H9 (cell line): ENCODE data around the gene SLC10A3. TPM values are rescaled to one million over a fixed set of nuclear protein-coding genes. Genes with fewer than 3 reads are reported as not detected.

ENCODE experiments used
- DNase-seq: peaks from one replicate; pipeline ENCODE4 v3.0.0-alpha.2; 2017
- H2AFZ ChIP-seq: one replicate; pipeline ENCODE4 v1.6.1; 2013; ENCODE audit warnings: mild to moderate bottlenecking, low read length, control low read depth, moderate library complexity
- H2AK5ac ChIP-seq: 2 replicates; pipeline ENCODE4 v1.6.1; 2013; ENCODE audit warnings: low read length, control low read depth, mixed read lengths; ENCODE audit not compliant: insufficient read length
- H2BK120ac ChIP-seq: one replicate; pipeline ENCODE4 v1.6.1; 2013; ENCODE audit warnings: low read depth, mild to moderate bottlenecking, low read length, control low read depth, inconsistent platforms; ENCODE audit not compliant: poor library complexity, severe bottlenecking
- H2BK12ac ChIP-seq: 2 replicates; pipeline ENCODE4 v1.6.1; 2013; ENCODE audit warnings: low read length, control low read depth, mixed read lengths, low read depth; ENCODE audit not compliant: insufficient read length
- H2BK15ac ChIP-seq: 2 replicates; pipeline ENCODE4 v1.6.1; 2013; ENCODE audit warnings: low read depth, low read length, control low read depth
- H2BK20ac ChIP-seq: one replicate; pipeline ENCODE4 v1.6.1; 2013; ENCODE audit warnings: low read depth, mild to moderate bottlenecking, low read length, control low read depth, inconsistent platforms; ENCODE audit not compliant: poor library complexity, severe bottlenecking
- H2BK5ac ChIP-seq: 2 replicates; pipeline ENCODE4 v1.6.1; 2013; ENCODE audit warnings: low read length, control low read depth, mixed read lengths; ENCODE audit not compliant: insufficient read length
- H3K14ac ChIP-seq: 2 replicates; pipeline ENCODE4 v1.6.1; 2013; ENCODE audit warnings: low read length, control low read depth; ENCODE audit not compliant: insufficient read depth
- H3K18ac ChIP-seq: 2 replicates; pipeline ENCODE4 v1.6.1; 2013; ENCODE audit warnings: low read depth, mild to moderate bottlenecking, mixed read lengths, low read length, control low read depth; ENCODE audit not compliant: insufficient read length
- H3K23ac ChIP-seq: 2 replicates; pipeline ENCODE4 v1.6.1; 2013; ENCODE audit warnings: low read length, control low read depth, mixed read lengths, low read depth; ENCODE audit not compliant: insufficient read length
- H3K23me2 ChIP-seq: 2 replicates; pipeline ENCODE4 v1.6.1; 2013; ENCODE audit warnings: low read depth, mild to moderate bottlenecking, mixed read lengths, low read length, control low read depth; ENCODE audit not compliant: insufficient read length, poor library complexity, severe bottlenecking
- H3K27ac ChIP-seq: 2 replicates; pipeline ENCODE4 v1.5.1; 2013; ENCODE audit warnings: low read length, control low read depth, mixed read lengths, low read depth; ENCODE audit not compliant: insufficient read length
- H3K27me3 ChIP-seq: 2 replicates; pipeline ENCODE4 v1.6.1; 2013; ENCODE audit warnings: low read length, control low read depth, inconsistent platforms; ENCODE audit not compliant: insufficient read depth
- H3K4ac ChIP-seq: 2 replicates; pipeline ENCODE4 v1.6.1; 2013; ENCODE audit warnings: low read depth, mild to moderate bottlenecking, control low read depth, inconsistent platforms, low read length, moderate library complexity
- H3K4me1 ChIP-seq: 2 replicates; pipeline ENCODE4 v1.6.1; 2013; ENCODE audit warnings: low read length, control low read depth, inconsistent platforms; ENCODE audit not compliant: insufficient read depth
- H3K4me2 ChIP-seq: 2 replicates; pipeline ENCODE4 v1.6.1; 2013; ENCODE audit warnings: low read length, control low read depth, mixed read lengths; ENCODE audit not compliant: insufficient read length, insufficient read depth
- H3K56ac ChIP-seq: 2 replicates; pipeline ENCODE4 v1.6.1; 2013; ENCODE audit warnings: low read depth, mild to moderate bottlenecking, mixed read lengths, low read length, control low read depth; ENCODE audit not compliant: insufficient read length
- H3K79me1 ChIP-seq: 2 replicates; pipeline ENCODE4 v1.6.1; 2013; ENCODE audit warnings: low read depth, mild to moderate bottlenecking, moderate library complexity, low read length, control low read depth, inconsistent platforms; ENCODE audit not compliant: insufficient read depth, poor library complexity, severe bottlenecking
- H3K79me2 ChIP-seq: 2 replicates; pipeline ENCODE4 v1.6.1; 2013; ENCODE audit warnings: low read length, control low read depth, inconsistent platforms; ENCODE audit not compliant: insufficient read depth
- H3K9ac ChIP-seq: 2 replicates; pipeline ENCODE4 v1.6.1; 2013; ENCODE audit warnings: low read length, control low read depth, mixed read lengths; ENCODE audit not compliant: insufficient read length; ENCODE audit errors: extremely low read depth
- H3K9me3 ChIP-seq: one replicate; pipeline ENCODE4 v1.6.1; 2013; ENCODE audit warnings: low read depth, low read length, inconsistent platforms; ENCODE audit not compliant: control insufficient read depth
- H3T11ph ChIP-seq: one replicate; pipeline ENCODE4 v1.6.1; 2013; ENCODE audit warnings: mild to moderate bottlenecking, low read length, control low read depth, inconsistent platforms
- H4K20me1 ChIP-seq: one replicate; pipeline ENCODE4 v1.6.1; 2013; ENCODE audit not compliant: control insufficient read depth, insufficient read length, insufficient read depth
- H4K5ac ChIP-seq: 2 replicates; pipeline ENCODE4 v1.6.1; 2013; ENCODE audit warnings: low read depth, mild to moderate bottlenecking, mixed read lengths, low read length, control low read depth; ENCODE audit not compliant: insufficient read length
- H4K8ac ChIP-seq: replicated peaks from 2 replicates; pipeline ENCODE4 v1.6.1; 2013; ENCODE audit warnings: low read length, control low read depth, mixed read lengths, low read depth; ENCODE audit not compliant: insufficient read length
- H4K91ac ChIP-seq: 2 replicates; pipeline ENCODE4 v1.6.1; 2013; ENCODE audit warnings: low read depth, mild to moderate bottlenecking, moderate library complexity, mixed read lengths, low read length, control low read depth; ENCODE audit not compliant: insufficient read length
- H3K27ac Mint-ChIP-seq, 3 experiments: 2 replicates in 2 of 3; 3 replicates in 1 of 3; pipeline ENCODE4 v1.8.0; 2020 to 2021; ENCODE audit warnings: mixed read lengths in 3 of 3, mild to moderate bottlenecking in 1 of 3, moderate library complexity in 1 of 3
- H3K27me3 Mint-ChIP-seq: 2 replicates; pipeline ENCODE4 v1.8.0; 2021; ENCODE audit warnings: low read depth, mild to moderate bottlenecking, moderate library complexity, mixed read lengths
- H3K36me3 Mint-ChIP-seq, 3 experiments: 2 replicates in 2 of 3; 3 replicates in 1 of 3; pipeline ENCODE4 v1.8.0; 2020 to 2021; ENCODE audit warnings: low read depth in 3 of 3, mixed read lengths in 3 of 3; ENCODE audit not compliant: insufficient read depth in 1 of 3
- H3K4me1 Mint-ChIP-seq, 2 experiments: 2 replicates each; pipeline ENCODE4 v1.8.0; 2020; ENCODE audit warnings: mixed read lengths in 2 of 2
- H3K4me3 Mint-ChIP-seq, 2 experiments: 2 replicates in 1 of 2; 3 replicates in 1 of 2; pipeline ENCODE4 v1.8.0; 2020 to 2021; ENCODE audit warnings: mild to moderate bottlenecking in 2 of 2, mixed read lengths in 2 of 2, moderate library complexity in 1 of 2
- H3K9me3 Mint-ChIP-seq, 2 experiments: 2 replicates in 1 of 2; 3 replicates in 1 of 2; pipeline ENCODE4 v1.8.0; 2020; ENCODE audit warnings: mild to moderate bottlenecking in 2 of 2, mixed read lengths in 2 of 2, moderate library complexity in 1 of 2
- WGBS: extraction: QIAGEN DNeasy Blood & Tissue Kit; methylation state at CpG from one replicate; pipeline ENCODE4 v1.1.7; 2013; ENCODE audit warnings: missing lambda C conversion rate, low lambda C conversion rate, mixed read lengths; ENCODE audit not compliant: insufficient read length; ENCODE audit errors: extremely low coverage; 5-methylcytosine and 5-hydroxymethylcytosine counted together
- total RNA-seq: library from RNA; stranded (reverse); gene quantifications from 2 replicates; pipeline ENCODE4 v1.2.1, GENCODE V29; 2021
- TF ChIP-seq, protein P1 (sequence below): fragments of 200-600 bp; sonication (generic); conservative IDR thresholded peaks from 3 replicates; pipeline ENCODE4 v1.8.0; 2021; ENCODE audit warnings: antibody characterized with exemption, mild to moderate bottlenecking

The SLC10A3 gene
- total RNA-seq, 1 experiment from 2014 or later: 8.8 TPM

DNA sequence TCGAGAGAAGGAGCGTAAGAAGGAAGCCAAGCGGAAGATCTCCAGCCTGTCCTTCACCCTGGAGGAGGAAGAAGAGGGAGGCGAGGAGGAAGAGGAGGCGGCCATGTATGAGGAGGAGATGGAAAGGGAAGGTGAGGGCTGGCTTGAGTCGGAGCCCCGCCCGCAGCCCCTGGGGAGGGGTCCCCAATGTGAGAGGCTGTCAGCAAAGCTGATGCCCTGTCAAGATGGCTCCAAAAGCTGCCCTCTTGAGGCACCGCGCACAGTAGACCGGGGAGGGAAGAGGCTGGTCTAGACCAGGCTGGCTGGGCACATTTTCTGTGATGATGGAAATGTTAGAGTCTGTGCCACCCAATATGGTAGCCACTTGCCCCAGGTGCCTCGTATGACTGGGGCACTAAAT, 44.0 kb downstream of the SLC10A3 start:
- no peak overlapping the region for H2BK12ac ChIP-seq
- DNase-seq: no peak
- H3K4me2 ChIP-seq: no peak overlapping the region
- H3K9ac ChIP-seq: no peak overlapping the region
- H4K91ac ChIP-seq: no peak overlapping the region
- H3K27me3 Mint-ChIP-seq: no peaks in the 10 kb centered on the region; the same call in none of the 2 replicates
- H2BK15ac ChIP-seq: no peak overlapping the region
- H3K4me1 ChIP-seq: no peaks in the 10 kb centered on the region
- H2BK120ac ChIP-seq: no peak overlapping the region
- TF ChIP-seq, protein P1, sequence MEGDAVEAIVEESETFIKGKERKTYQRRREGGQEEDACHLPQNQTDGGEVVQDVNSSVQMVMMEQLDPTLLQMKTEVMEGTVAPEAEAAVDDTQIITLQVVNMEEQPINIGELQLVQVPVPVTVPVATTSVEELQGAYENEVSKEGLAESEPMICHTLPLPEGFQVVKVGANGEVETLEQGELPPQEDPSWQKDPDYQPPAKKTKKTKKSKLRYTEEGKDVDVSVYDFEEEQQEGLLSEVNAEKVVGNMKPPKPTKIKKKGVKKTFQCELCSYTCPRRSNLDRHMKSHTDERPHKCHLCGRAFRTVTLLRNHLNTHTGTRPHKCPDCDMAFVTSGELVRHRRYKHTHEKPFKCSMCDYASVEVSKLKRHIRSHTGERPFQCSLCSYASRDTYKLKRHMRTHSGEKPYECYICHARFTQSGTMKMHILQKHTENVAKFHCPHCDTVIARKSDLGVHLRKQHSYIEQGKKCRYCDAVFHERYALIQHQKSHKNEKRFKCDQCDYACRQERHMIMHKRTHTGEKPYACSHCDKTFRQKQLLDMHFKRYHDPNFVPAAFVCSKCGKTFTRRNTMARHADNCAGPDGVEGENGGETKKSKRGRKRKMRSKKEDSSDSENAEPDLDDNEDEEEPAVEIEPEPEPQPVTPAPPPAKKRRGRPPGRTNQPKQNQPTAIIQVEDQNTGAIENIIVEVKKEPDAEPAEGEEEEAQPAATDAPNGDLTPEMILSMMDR: no peak
- H4K5ac ChIP-seq: no peak overlapping the region
- peaks cover 2% of the 10 kb centered on the region for H3K23me2 ChIP-seq
- H2AK5ac ChIP-seq: no peak overlapping the region
- no peak overlapping the region for H3K27ac ChIP-seq
- no peaks in the 10 kb centered on the region for H3K27me3 ChIP-seq
- peaks cover 59 to 80% of the 10 kb centered on the region in 2 experiments for H3K9me3 Mint-ChIP-seq
- H4K20me1 ChIP-seq: no peaks in the 10 kb centered on the region
- no peak overlapping the region for H3K4me3 Mint-ChIP-seq
- peaks cover 36% of the 10 kb centered on the region for H3K9me3 ChIP-seq
- H3K36me3 Mint-ChIP-seq: peaks cover 33 to 65% (median 54%) of the 10 kb centered on the region in 3 experiments
- H3T11ph ChIP-seq: no peak overlapping the region
- H3K23ac ChIP-seq: no peak overlapping the region
- peaks cover 3 to 5% of the 10 kb centered on the region in 2 experiments; a peak in 2 of 4 replicates for H3K4me1 Mint-ChIP-seq
- H2AFZ ChIP-seq: no peak overlapping the region
- no peak overlapping the region for H4K8ac ChIP-seq
- no peak overlapping the region for H2BK20ac ChIP-seq
- no peak overlapping the region for H3K18ac ChIP-seq
- H3K4ac ChIP-seq: no peak overlapping the region
- no peaks in the 10 kb centered on the region for H3K79me2 ChIP-seq
- no peak overlapping the region for H3K27ac Mint-ChIP-seq
- no peak overlapping the region for H3K14ac ChIP-seq
- no peak overlapping the region for H3K56ac ChIP-seq
- H3K79me1 ChIP-seq: no peaks in the 10 kb centered on the region
- no CpG with 5 or more reads among the region's 12 CpGs for WGBS
- no peak overlapping the region for H2BK5ac ChIP-seq
